ENCODE data around the gene BCKDHA.

- TF ChIP-seq RFX5 (IDR thresholded peaks at IDR 0.05; ENCODE audit: low read depth, low read length) = no peak
- no peak for TF ChIP-seq CTCF (conservative IDR thresholded peaks at IDR 0.05; ENCODE audit: low read depth, low read length)
- no peak for TF ChIP-seq USF2 (IDR thresholded peaks at IDR 0.05; ENCODE audit: low read depth, low read length)
- TF ChIP-seq CEBPB (IDR thresholded peaks at IDR 0.05; ENCODE audit: low read depth, low read length) = no peak
- no peak for TF ChIP-seq MAZ (IDR thresholded peaks at IDR 0.05; ENCODE audit: borderline replicate concordance, low read depth, low read length)
- no peak for TF ChIP-seq POLR2A (IDR thresholded peaks at IDR 0.05; ENCODE audit: low read depth, low read length)
- TF ChIP-seq NFE2L2 (IDR thresholded peaks at IDR 0.05; ENCODE audit: low read depth, low read length) = no peak
- TF ChIP-seq SMC3 (IDR thresholded peaks at IDR 0.05; ENCODE audit: low read depth, low read length) = no peak
- TF ChIP-seq FOS (IDR thresholded peaks at IDR 0.05; ENCODE audit: low read depth, low read length) = no peak
- no peak for TF ChIP-seq RCOR1 (IDR thresholded peaks at IDR 0.05; ENCODE audit: insufficient replicate concordance, low read length)
- no peak for TF ChIP-seq MAFK (IDR thresholded peaks at IDR 0.05; ENCODE audit: low read depth, low read length)
- TF ChIP-seq RAD21 (IDR thresholded peaks at IDR 0.05; ENCODE audit: low read length) = no peak
- no peak for TF ChIP-seq BHLHE40 (IDR thresholded peaks at IDR 0.05; ENCODE audit: low read depth, low read length)
- TF ChIP-seq CHD1 (IDR thresholded peaks at IDR 0.05; ENCODE audit: low read depth, low read length) = no peak
Measured at GRCh38 chr19:41408256-41408655, 10.6 kb downstream of the BCKDHA start.
